22Rv1 (cell line): ENCODE data around the gene SHE.

ENCODE experiments used
- CTCF ChIP-seq: fragments of 450-650 bp; IDR thresholded peaks from 2 replicates; pipeline ENCODE4 v1.5.1; 2017; ENCODE audit warnings: mild to moderate bottlenecking
- ZFX ChIP-seq: fragments of 450-650 bp; IDR thresholded peaks from 2 replicates; pipeline ENCODE4 v1.6.1; 2017; ENCODE audit warnings: antibody characterized with exemption, borderline replicate concordance

- TF ChIP-seq CTCF = no peak
- no peak for TF ChIP-seq ZFX
Measured at GRCh38 chr1:154502066-154502743, at the start of gene SHE, which contains the start of gene TDRD10.
